Measurements from ENCODE around the gene NISCH.

DNA sequence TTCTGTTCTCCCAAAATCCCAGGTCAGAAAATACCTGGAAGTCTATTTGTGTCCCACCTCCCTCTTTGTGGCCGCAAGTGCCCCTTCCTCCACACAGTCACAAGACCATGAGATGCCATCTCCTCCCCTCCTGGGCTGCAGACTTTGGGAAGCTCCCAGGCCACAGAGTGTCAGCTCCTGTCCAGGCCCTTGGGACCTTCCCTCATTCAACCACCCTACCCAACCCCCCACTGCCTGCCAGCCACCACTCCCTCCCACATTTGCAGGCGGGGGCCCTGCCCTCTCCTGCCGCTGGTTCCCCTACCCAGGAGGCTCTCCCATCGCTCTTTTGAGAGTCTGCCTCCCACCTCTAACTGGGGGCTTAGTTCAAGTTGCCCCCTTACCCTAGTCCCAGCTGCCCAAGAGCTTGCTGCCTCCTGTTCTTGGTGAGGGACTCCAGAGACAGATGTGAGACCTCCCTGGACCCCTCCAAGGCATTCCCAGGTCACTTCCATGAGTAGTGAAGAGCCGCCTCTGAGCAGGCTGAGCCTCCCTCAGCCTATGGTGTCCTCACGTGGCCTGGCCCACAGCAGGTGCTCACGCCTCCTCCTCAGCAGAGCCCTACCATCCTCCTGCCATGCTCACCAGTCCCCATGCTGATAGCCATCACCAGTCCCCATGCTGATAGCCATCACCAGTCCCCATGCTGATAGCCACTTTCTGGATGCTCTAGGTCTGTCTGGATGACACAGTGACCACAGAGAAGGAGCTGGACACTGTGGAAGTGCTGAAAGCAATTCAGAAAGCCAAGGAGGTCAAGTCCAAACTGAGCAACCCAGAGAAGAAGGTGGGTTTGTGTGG, 23.9 kb downstream of the NISCH start:
- TF ChIP-seq, protein P1, sequence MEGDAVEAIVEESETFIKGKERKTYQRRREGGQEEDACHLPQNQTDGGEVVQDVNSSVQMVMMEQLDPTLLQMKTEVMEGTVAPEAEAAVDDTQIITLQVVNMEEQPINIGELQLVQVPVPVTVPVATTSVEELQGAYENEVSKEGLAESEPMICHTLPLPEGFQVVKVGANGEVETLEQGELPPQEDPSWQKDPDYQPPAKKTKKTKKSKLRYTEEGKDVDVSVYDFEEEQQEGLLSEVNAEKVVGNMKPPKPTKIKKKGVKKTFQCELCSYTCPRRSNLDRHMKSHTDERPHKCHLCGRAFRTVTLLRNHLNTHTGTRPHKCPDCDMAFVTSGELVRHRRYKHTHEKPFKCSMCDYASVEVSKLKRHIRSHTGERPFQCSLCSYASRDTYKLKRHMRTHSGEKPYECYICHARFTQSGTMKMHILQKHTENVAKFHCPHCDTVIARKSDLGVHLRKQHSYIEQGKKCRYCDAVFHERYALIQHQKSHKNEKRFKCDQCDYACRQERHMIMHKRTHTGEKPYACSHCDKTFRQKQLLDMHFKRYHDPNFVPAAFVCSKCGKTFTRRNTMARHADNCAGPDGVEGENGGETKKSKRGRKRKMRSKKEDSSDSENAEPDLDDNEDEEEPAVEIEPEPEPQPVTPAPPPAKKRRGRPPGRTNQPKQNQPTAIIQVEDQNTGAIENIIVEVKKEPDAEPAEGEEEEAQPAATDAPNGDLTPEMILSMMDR (IDR thresholded peaks at IDR 0.05), result no peak
- no peak for TF ChIP-seq ZFX (IDR thresholded peaks at IDR 0.05; ENCODE audit: borderline replicate concordance)

Data from 22Rv1 (cell line).